ENCODE data around the gene ALCAM. TPM values are rescaled to one million over a fixed set of nuclear protein-coding genes. Genes with fewer than 3 reads are reported as not detected.
"Not testable (repeated sequence)": the region's sequence is repeated elsewhere in the genome, so short reads cannot be mapped to it uniquely, and the experiment has no call there.

Gene ALCAM
- polyA plus RNA-seq, 12 donors, result 9.3 to 95.1 (median 13.1) TPM; not detected in 1

GRCh38 chr3:105580296-105580965 lies 213.7 kb downstream of the ALCAM start:
- DNase-seq, result no peak

- no peak for DNase-seq
These were observed 215.3 kb downstream of the ALCAM start for GRCh38 chr3:105582015-105582414.

DNA sequence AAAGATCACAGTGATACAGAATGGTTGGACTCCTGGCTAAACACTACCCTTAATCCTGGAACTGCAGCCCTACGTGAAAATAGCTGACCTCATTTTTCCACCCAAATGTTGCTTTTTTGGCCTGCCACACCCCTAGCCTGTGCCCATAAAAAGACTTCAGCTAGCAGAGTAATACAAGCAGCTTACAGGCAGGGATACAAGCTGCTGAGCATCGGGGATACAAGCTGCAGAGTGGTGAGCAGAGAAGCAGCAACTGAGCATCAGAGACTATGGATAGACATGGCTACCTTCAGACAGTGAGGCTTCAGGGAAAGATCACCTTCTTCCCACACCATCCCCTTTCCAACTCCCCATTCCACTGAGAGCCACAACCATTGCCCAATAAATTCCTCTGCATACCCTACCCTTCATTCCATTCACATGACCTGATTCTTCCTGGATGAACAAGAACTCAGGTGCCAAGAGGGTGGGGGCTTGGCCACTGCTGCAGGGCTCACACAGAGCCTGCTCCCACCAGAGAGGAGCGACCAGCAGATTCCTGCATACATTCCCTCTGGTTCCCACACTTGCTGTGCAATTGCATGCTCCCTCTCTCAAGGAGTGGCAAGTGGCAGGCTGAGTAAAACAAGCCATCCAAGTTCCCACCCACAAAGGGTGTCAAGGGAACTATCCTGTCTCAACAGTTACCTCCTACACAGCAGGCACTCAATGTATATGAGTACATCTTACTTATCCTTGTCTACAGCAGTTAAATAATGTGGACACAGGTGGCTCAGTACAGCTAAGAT lies 217.5 kb downstream of the ALCAM start:
- no peak for DNase-seq

DNA sequence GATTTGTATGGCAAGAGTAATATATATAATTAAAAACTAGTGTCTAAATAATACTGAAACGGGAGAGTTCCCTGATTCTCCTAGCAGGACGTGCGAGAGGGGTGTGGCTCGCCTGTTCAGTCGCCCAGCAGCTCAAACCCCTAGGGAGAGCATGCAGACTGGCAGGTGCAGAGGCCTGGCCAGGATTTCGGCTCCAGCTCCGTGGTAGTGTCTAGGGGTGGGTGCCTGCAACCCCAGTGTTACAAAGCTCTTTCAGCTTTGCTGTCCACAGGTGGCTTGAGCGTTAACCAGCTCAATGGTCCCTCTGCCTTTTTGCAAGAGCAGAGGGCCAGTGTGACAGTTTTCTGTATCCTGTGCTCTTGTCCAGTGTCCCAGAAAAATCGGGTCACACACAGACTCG lies 226.6 kb downstream of the ALCAM start:
- DNase-seq, result no peak

DNA sequence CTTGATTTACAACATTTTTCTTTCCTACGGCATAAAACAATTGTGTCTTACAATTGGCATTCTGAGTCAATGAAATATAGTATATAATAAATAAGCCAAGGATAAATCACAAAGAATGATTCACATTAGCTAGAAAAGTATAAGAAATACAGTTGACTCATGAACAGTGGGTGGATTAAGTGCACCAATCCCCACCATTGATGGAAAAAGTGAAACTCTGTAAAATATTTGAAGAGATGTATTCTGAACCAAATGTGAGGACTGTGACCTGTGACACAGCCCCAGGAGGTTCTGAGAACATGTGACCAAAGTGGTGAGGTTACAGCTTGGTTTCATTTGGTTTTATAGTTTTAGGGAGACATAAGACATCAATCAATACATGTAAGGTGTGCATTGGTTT lies 227.5 kb downstream of the ALCAM start:
- no peak for DNase-seq

- no peak for DNase-seq
These were observed 231.5 kb downstream of the ALCAM start for GRCh38 chr3:105598042-105598796.

DNA sequence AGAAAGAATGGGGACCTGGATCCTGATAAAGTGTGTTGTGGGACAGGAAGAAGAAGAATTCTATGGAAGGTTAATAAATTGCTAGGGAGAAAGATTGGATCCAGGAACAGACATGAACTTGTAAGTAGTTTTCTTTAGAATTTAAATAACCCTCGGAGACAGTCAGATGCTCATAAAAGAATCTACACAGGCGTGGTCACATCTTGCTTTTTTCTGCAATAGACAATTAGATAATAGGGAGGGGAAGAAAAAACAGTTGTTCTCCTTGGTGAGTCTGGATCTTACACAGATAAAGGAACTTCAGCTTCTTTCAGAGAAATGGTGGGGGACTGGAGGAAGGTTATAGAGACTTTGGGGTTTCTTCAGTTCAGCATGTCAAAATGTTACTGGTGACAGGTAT lies 232.6 kb downstream of the ALCAM start:
- no peak for DNase-seq

GRCh38 chr3:105601756-105602155 lies 235.0 kb downstream of the ALCAM start:
- DNase-seq, result not testable (repeated sequence)

- DNase-seq, result not testable (repeated sequence)
These were observed 235.6 kb downstream of the ALCAM start for GRCh38 chr3:105602286-105602685.

GRCh38 chr3:105603516-105603915 lies 236.8 kb downstream of the ALCAM start:
- DNase-seq, result not testable (repeated sequence)

GRCh38 chr3:105606016-105606415 lies 239.3 kb downstream of the ALCAM start:
- DNase-seq, result no peak

GRCh38 chr3:105608623-105609022 lies 241.9 kb downstream of the ALCAM start:
- peak; percentile 8 for DNase-seq

DNA sequence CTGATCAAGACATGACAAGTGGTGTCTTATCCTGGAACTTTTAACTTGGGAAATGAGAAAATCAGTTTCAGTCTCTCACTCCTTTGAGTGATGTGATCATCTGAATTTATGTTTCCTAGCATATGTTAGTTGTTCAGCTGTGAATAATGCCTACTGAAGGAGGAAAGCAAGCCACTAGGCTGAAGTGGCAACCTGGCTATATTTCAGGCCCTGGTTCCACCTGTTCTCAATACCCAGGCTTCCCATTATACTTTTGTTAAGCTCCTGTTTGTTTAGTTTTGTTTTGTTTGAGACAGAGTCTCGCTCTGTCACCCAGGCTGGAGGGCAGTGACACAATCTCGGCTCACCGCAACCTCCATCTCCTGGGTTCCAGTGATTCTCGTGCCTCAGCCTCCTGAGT lies 243.8 kb downstream of the ALCAM start:
- DNase-seq, result no peak

GRCh38 chr3:105611304-105612192 lies 244.8 kb downstream of the ALCAM start:
- no peak for DNase-seq

- DNase-seq, result no peak
These were observed 246.4 kb downstream of the ALCAM start for GRCh38 chr3:105613120-105613519.

GRCh38 chr3:105614288-105615030 lies 247.8 kb downstream of the ALCAM start:
- no peak for DNase-seq

GRCh38 chr3:105615814-105616213 lies 249.1 kb downstream of the ALCAM start:
- no peak for DNase-seq

- DNase-seq, result peak; percentile 12
These were observed 249.8 kb downstream of the ALCAM start for GRCh38 chr3:105616374-105617121.

DNA sequence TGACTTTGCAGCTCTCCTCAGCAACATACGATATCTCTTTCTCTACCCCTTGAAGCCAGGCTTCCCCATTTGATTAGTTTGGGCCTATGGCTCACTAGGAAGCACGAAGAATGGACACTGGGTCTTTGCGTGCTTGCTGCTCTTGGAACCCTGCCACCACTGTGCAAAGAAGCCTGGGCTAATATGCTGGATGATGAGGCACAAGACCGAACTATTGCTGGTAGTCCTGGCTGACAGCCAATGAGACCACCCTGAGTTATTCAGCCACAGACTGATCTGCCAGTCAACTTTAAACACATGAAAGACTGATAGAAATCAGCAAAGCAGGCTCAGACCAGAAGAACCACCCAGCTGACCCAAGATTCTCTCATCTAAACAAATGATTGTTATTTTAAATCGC lies 251.8 kb downstream of the ALCAM start:
- no peak for DNase-seq

DNA sequence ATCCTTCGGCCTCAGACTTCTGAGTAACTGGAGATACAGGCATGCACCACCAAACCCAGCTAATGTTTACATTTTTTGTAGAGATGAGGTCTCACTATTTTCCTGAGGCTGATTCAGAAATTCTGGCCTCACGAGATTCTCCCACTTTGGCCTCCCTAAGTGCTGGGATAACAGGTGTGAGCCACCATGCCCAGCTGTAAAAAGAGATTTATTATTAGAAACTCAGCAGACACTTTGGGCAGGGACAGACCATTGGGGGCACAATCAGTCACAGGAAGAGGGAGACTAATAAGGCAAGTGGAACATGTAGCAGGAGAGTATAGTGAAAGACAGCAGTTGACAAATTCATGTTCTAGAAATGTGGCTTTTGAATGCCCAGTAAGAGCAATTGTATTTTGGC lies 252.9 kb downstream of the ALCAM start:
- DNase-seq, result no peak
